ENCODE results near the gene SMOC2. TPM values are rescaled to one million over a fixed set of nuclear protein-coding genes. Genes with fewer than 3 reads are reported as not detected.

SMOC2 gene
- total RNA-seq, 1 experiment from 2014 or later = 0.42 TPM

- Histone ChIP-seq H3K9me2 (ENCODE audit: insufficient read depth) (no peaks in the 10 kb centered on the region), H3K79me2 (ENCODE audit: insufficient read depth, low read length) (no peaks in the 10 kb centered on the region), H3K9ac (ENCODE audit: low read length) (no peak overlapping the region), H2AFZ (ENCODE audit: low read depth, low read length, poor library complexity, severe bottlenecking) (no peak overlapping the region), H3K4me2 (ENCODE audit: low read length) (no peak overlapping the region), H3K36me3 (ENCODE audit: control insufficient read depth in 1 of 2, insufficient read depth in 2 of 2, low read length in 2 of 2) (no peaks in the 10 kb centered on the region), H3K27ac (ENCODE audit: low read depth, low read length) (no peak overlapping the region), H3K9me3 (ENCODE audit: control insufficient read depth in 1 of 2, insufficient read depth in 1 of 2, low read depth in 1 of 2, low read length in 2 of 2) (no peaks in the 10 kb centered on the region), H4K20me1 (ENCODE audit: insufficient read depth) (no peaks in the 10 kb centered on the region), H3K4me3 (replicated peaks in 1 of 2; ENCODE audit: low read depth in 1 of 2, low read length in 2 of 2) (no peak overlapping the region), H3K27me3 (ENCODE audit: insufficient read depth, low read length) (no peaks in the 10 kb centered on the region), H3K4me1 (ENCODE audit: control insufficient read depth in 1 of 2, insufficient read depth in 2 of 2, low read length in 2 of 2) (peaks cover 0 to 4% of the 10 kb centered on the region in 2 experiments; a peak in 1 of 4 replicates)
- ChIA-PET POLR2A (no interaction called here), CTCF (no interaction called here), RAD21 (ENCODE audit: low non-redundant PET in 1 of 2, low total read pairs in 2 of 2, uncharacterized antibody in 2 of 2, unreplicated experiment in 2 of 2) (no interaction called here)
- no peak for DNase-seq (ENCODE audit: low read depth, low spot score)
- intact Hi-C loops (cut with micrococcal nuclease) = no loop called here
- TF ChIP-seq ZNF274 (IDR thresholded peaks at IDR 0.05; ENCODE audit: low read depth, low read length) = no peak
- no peak for TF ChIP-seq CEBPB (IDR thresholded peaks at IDR 0.05; ENCODE audit: low read depth)
- no peak for TF ChIP-seq SRF (IDR thresholded peaks at IDR 0.05; ENCODE audit: low read depth)
- TF ChIP-seq RAD21 (IDR thresholded peaks at IDR 0.05; ENCODE audit: low read depth) = no peak
- TF ChIP-seq JUND (IDR thresholded peaks at IDR 0.05) = no peak
- TF ChIP-seq ATF3 (IDR thresholded peaks at IDR 0.05) = no peak
- TF ChIP-seq, protein P1, sequence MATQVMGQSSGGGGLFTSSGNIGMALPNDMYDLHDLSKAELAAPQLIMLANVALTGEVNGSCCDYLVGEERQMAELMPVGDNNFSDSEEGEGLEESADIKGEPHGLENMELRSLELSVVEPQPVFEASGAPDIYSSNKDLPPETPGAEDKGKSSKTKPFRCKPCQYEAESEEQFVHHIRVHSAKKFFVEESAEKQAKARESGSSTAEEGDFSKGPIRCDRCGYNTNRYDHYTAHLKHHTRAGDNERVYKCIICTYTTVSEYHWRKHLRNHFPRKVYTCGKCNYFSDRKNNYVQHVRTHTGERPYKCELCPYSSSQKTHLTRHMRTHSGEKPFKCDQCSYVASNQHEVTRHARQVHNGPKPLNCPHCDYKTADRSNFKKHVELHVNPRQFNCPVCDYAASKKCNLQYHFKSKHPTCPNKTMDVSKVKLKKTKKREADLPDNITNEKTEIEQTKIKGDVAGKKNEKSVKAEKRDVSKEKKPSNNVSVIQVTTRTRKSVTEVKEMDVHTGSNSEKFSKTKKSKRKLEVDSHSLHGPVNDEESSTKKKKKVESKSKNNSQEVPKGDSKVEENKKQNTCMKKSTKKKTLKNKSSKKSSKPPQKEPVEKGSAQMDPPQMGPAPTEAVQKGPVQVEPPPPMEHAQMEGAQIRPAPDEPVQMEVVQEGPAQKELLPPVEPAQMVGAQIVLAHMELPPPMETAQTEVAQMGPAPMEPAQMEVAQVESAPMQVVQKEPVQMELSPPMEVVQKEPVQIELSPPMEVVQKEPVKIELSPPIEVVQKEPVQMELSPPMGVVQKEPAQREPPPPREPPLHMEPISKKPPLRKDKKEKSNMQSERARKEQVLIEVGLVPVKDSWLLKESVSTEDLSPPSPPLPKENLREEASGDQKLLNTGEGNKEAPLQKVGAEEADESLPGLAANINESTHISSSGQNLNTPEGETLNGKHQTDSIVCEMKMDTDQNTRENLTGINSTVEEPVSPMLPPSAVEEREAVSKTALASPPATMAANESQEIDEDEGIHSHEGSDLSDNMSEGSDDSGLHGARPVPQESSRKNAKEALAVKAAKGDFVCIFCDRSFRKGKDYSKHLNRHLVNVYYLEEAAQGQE (IDR thresholded peaks at IDR 0.05; ENCODE audit: low read depth) = no peak
- no peak for TF ChIP-seq CTCF (IDR thresholded peaks at IDR 0.05 in 2 of 3, conservative IDR thresholded peaks at IDR 0.05 in 1 of 3; ENCODE audit: borderline replicate concordance in 1 of 3, insufficient read depth in 1 of 3, low read depth in 2 of 3, low read length in 2 of 3)
- TF ChIP-seq EZH2 (IDR thresholded peaks at IDR 0.05) = no peak
- TF ChIP-seq TCF7L2 (IDR thresholded peaks at IDR 0.05; ENCODE audit: borderline replicate concordance, extremely low read depth, insufficient read depth, insufficient read length) = no peak
- TF ChIP-seq EGR1 (IDR thresholded peaks at IDR 0.05; ENCODE audit: low read depth) = no peak
- TF ChIP-seq EZH2phosphoT487 (IDR thresholded peaks at IDR 0.05; ENCODE audit: borderline replicate concordance) = no peak
- TF ChIP-seq ZFX (IDR thresholded peaks at IDR 0.05) = no peak
- no peak for TF ChIP-seq FOSL1 (IDR thresholded peaks at IDR 0.05; ENCODE audit: low read depth)
- no peak for TF ChIP-seq MAX (IDR thresholded peaks at IDR 0.05)
- ATAC-seq = no peak
- no TSS peak for BruUV-seq (replicated peaks)
These were observed 114.8 kb downstream of the SMOC2 start for GRCh38 chr6:168555618-168556273.
